ENCODE measurements around the gene ACIN1.

Gene ACIN1

GRCh38 chr14:23074906-23075305 lies 20.0 kb downstream of the ACIN1 start:
- no peak for DNase-seq

DNA sequence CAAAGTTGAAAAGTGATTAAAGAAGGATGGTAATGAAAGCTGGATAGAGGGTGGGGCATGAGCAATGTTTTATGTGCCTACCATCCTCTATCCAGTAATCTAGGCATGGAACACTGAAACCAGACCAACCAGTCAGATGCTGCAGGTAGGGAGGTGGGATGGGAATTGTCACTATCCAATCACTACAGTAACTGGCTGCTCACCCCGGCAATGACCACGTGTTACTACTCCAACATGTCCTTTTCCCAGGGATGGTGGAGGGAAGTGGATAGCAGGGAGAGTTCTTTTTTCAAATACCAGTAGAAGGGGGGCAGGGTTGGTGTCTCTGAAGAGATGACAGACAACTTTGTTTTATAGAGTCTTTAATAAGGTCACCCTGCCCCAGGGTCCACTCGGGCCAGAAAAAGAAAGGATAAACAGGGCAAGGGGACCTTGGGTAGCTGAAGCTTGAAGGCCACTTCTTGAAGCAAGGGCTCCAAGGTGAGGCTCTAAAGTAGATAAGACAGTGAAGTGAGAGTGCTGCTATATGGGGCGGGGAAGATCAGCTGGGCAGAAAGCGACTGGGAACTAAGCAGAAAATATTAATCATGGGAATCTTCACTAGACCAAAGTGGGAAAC lies 22.9 kb downstream of the ACIN1 start:
- no peak for DNase-seq

GRCh38 chr14:23071244-23071920 lies 23.6 kb downstream of the ACIN1 start:
- DNase-seq, result no peak

DNA sequence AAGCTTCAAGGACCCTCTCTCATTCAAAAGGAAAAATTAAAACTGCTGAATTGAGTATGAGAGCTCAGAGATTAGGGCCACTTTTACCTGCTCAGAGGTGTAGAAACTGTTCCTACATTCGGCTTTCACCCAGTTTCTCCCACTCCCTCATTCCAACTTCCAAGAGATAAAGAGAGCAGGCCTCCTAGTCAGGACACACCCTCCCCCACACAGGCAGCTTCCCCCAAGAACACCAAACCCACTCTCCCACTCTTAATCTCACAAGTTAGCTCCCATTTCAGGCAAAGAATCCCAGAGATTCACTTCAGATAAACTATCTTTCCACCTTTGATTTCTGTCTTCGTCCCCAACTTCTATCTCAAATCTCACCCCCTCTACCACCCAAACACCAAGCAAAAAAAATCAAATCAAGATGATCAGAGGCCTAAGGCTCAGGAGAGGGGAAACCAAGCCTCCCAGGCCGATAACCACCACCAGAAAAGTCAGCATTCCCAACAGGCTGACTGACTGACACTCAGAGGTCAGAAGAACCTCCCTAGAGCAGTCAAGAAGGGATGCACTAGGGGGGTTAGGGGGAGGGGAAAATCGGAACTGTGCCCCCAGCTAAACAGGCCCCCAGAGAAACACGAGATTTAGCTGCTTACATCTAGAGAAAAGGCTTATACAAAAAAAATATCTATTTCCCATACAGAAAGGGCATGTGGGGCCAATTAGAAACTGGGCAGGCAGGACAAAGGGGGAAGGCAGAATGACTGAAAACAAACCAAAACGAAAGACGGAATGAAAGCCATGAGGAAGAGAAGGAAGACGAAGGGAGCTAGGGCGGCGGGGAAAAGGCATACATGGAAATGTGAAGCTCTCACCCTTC lies 24.4 kb downstream of the ACIN1 start:
- DNase-seq, result no peak

DNA sequence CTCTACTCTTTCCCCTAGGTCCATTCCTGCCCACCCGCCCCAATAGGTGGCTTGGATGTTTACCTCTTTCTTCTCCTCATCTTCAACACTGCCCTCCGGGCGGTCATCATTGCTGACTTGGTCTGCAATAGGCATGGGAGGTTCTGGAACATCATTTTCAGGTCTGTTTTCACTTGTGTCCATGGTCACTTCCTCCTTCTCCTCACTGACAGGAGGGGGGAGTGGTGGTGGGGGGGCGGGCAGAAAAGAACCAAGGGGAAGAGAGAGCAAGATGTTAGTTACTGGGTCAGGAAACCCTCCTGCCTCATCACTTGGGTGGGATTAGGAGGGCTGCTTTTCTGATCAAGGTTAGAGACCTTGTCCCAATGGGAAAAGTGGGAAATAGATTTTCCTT lies 25.5 kb downstream of the ACIN1 start:
- no peak for DNase-seq

DNA sequence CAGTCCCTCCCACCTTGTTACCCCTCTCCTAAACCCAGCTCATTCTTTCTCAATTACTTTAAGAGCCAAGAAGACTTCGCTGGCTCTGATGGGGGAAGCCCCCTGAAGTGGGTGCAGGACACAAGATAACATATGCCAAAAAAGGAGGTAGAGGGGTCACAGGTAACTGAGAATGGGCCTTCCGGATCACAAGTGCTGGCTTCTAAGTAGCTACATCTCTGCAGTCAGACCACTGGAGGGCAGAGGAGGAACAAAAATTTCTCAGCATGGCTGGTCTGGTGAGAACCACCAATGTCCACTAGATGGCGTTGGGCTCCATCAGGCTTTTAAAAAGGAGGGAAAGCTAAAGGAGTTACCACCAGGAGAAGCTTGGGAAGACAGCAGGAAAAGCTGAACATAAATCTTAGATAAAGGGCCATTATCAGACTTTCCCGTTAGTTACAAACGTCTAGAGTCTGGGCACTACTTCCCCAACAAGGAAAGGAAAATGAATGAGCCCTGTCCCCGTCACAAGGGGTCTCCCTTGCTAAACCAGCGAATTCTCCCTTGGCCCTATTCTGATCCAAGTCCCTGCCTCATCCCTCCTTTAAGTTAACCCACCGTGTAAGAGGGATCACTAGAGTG lies 26.0 kb downstream of the ACIN1 start:
- no peak for DNase-seq

GRCh38 chr14:23067847-23068788 lies 26.8 kb downstream of the ACIN1 start:
- no peak for DNase-seq

- no peak for DNase-seq
Observed at GRCh38 chr14:23066855-23067744, 27.8 kb downstream of the ACIN1 start.

DNA sequence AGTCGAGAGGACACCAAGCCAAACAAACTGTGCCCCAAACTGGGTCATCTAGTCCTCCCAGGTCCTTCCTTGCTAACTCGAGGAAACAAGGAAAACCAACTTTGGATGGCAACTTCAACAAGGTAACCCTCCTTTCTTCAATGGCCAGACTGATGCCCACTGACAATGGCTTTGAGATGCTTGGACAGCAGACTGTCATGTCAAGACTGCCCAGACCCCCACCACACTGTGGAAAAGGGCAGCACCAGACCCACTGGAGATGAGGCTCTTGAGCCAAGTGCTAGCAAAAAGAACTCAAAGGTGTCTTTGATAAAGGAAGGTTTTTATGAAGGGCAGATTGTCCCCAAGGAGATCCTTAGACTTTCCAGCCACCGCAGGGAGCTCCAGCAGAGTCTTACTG lies 28.6 kb downstream of the ACIN1 start:
- no peak for DNase-seq

DNA sequence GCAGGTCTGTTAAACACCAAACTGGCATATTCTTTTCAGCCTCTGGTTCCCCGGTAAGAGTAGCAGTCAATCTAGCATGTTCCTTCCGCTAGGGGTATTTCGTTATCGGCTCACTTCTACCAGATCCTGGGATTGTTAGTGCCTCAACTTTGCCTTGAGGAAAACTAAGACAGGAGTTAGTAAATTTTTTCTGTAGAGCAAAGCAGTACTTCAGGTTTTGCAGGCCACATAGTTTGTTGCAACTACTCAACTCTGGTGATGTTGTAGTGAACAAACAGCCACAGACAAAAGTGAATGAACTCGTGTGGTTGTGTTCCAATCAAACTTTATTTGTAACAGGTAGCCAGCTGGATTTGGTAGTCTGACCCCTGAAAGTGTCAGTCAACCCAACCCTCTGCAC lies 31.3 kb downstream of the ACIN1 start:
- no peak for DNase-seq

DNA sequence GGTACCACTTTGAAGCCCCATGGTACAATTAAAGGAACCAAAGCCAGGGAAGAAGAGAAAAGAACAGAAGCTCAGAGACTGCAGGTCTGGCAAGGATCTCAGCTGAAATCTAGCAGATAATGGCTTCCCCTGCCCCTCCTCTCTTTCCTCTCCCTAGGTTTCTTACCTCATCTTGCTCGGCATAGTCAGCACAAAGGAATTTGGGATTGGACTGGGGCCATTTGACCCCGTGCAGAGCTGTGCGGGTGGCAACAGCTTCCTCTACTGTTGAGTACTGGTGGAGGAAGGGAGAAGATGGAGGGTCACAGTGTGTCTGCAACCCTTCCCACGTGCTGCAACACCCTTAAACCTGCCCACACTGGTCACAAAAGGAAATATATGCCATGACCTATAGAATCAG lies 32.9 kb downstream of the ACIN1 start:
- DNase-seq, result no peak

GRCh38 chr14:23060536-23061260 lies 34.2 kb downstream of the ACIN1 start:
- no peak for DNase-seq

GRCh38 chr14:23058654-23059504 lies 36.1 kb downstream of the ACIN1 start:
- DNase-seq, result no peak

DNA sequence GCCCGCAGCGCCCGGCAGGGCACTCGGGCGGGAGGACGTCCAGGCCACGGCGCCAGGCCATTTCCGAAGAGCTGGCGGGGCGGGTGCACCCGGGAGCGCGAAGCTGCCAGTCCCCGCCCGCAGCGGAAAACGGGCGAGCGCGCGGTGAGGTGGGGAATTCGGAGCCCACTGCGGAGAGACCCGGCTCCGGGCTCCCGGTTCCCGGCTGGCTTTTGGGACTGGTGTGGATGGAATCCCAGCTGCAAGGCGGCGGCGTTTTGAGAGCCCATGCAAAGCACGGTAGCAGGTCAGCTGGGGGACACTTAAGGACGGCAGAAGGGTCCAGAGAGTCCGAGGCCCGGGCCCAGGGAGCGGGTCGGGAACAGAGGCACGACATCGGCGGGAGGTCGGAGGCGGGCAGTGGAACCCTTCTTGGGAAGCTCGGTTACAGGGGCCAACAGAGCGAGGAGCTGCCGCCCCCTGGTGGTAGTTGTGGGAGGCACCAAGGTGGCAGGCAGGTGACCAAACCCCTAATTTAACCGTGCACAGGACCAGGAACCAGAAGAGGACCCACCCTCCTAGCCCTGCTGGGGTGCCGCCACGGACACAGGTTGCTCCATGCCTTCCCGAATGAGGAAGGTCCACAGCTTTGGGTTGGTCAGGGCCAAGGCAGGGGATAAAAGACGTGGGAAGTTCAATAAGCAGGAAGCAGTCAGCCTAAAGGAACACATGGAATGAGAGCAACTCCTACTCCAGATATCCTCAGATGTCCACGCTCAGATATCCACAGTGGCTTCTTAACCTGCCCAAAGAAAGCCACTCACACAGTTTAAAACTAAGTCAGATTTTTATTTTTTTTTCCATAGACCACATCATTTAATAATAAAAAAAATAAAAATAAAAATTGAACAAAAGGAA lies 36.9 kb downstream of the ACIN1 start:
- DNase-seq, result no peak

DNA sequence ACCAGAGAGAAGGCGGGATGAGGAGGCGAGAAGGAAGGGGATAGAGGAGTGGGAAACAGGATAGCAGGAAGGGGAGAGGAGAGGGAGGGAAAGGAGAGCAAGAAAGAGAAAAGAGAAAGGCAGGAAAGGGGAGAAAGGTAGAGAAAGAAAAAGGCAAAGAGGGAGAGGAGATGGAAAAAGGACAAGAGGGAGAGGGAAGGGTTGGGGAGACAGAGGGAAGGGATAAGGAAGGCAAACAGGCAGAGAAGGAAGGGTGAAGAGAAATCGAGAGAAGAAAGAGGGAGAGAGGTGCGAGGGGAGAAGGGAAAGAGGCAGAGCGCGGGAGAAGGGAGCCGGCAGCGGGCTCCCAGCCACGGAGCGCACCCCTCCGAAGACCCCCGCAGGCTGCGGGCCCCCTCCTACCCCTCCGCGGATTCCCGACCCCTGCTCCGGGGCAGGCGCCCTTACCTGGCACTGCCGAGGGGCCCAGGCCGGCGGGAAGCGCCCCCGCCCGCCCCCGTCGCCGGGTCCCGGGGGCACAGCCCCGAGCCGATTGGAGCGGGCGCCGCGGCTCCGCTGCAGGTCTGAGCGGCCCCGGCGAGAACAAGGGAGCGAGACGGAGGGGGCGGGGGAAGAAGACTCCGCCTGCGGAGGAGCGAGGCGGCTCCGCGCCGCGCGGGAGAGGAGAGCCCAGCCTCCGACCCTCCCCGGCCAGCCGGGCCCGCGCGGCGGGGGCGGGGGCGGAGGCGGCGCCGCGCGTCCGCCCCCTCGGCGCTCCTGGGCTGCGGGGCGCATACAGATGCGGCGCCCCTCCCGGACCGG lies 37.8 kb downstream of the ACIN1 start, which contains the start of gene CDH24:
Gene CDH24 (minus strand): TSS at position 565 of the 801 bp plus-strand sequence. CDS start 1,787 bp downstream, outside the sequence.
- no peak for DNase-seq

DNA sequence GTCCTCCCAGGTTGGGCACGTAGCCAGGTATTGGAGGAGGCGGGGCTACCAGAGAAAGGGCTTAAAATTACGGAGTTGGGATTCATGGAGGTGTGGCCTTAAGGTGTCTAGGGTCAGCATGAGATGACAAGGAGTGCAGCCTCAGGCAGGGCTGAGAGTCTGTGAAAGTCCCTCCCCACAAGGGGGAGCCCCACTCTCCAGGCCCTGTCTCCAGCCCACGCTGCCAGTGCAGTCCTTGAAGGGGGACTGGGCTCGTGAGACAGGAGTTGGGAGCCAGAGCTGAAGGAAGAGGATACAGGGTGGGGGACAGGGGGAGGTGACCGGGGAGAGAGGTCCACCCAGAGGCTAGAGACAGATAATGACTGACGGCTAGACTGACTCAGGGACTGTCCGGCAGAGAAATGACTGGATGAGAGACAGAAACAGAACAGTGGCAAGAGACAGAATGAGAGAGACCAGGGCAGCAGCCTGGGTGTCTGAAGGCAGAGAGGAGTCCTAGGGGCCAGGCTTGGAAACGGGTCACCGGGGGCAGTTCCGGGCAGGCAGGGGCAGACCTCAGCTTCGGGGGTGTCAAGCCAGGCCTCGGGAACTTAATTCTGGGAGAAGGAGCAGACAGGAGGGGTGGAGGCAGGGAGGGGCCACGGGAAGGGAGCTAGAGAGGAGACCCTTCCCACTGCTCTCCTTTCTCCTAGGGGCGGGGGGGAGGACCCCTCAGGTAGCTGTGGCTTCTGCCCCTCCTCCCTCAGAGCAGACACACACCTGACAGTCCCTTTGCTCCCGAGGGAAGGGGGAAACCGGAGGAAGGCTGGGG lies 38.6 kb downstream of the ACIN1 start:
- DNase-seq, result no peak
